Activated gamma-delta T cell treated with anti-CD3 and anti-CD28 coated beads, Interleukin-2, amount 50 U/mL, for 16 hours (primary cell): ENCODE results near the gene POLR3F.
"Not testable (repeated sequence)": the region's sequence is repeated elsewhere in the genome, so short reads cannot be mapped to it uniquely, and the experiment has no call there.

ENCODE experiments used
- DNase-seq: peaks from one replicate; pipeline ENCODE4 v3.0.0-alpha.2; 2020; ENCODE audit warnings: low read depth

The POLR3F gene

DNA sequence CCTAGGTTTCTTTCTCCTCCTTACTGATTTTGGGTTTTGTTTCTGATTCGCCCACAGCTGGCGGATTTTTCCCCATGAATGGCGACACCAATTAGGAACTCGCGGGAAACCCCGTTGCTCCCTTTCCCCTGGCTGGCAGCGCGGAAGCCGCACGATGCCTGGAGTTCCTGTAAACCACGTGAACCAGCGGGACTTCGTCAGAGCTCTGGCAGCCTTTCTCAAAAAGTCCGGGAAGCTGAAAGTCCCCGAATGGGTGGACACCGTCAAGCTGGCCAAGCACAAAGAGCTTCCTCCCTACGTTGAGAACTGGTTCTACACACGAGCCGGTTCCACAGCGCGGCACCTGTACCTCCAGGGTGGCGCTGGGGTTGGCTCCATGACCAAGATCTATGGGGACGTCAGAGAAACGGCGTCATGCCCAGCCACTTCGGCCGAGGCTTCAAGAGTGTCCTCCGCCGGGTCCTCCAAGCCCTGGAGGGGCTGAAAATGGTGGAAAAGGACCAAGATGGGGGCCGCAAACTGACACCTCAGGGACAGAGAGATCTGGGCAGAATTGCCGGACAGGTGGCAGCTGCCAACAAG, 37.4 kb downstream of the POLR3F start:
- DNase-seq: no peak

DNA sequence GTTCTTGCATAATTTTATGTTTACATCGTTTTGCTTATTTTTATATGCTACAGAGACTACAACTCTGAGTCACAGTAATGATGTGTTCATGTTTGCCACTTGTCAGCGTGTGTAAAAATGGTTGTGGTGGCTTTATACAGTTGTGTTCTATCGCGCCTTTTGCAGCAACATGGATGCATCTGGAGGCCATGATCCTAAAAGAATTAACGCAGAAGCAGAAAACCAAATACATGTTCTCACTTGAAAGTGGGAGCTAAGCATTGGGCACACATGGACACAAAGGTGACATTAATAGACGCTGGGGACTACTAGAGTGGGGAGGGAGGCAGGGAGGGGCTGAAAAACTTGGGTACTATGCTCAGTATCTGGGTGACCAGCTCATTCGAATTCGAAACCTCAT, 39.6 kb downstream of the POLR3F start:
- no peak for DNase-seq

DNA sequence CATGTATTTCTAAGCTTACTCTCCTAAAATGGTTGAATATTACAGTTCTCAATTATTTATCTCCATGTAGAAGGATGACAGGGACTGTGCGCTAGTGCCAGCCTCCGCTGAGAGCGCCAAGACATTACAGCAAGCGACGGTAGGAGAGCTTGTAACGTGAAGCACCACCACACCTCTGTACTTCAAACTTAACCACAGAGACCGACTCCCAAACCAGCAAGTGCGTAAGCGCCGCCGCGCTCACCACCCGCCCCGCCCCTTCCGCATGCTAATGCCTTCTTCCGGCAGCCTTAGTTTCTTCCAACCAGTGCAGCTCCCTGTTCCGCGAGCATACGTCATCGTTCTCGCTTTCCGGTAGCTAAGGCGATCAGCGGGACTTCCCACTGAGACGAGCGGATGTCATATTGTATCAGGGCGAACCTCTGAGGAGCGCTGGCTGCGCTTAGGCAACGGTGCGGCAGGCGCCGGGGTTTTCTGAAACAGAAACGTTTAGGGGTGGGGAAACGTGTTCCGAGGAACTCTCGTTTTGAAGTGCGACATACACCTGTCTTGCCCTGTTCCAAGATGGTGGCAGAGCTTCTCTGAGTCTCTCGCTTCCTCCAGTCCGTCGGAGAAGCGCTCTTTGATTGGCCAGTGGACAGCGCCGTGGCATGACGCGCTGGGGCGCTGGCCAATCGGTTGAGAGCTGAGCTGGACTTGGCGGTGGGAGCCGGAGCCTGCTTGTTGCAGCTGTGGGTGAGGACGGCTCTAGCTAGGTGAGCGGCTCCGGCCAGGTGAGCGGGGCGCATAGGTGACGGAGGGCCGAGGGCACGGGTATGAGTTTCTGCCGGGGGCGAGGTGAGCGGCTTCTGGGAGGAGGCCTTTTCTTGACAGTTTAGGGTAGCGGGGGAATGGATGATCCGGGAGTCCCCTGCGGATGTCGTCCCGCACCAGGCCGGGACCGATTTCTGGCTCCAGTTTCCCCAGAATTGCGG, 40.3 kb downstream of the POLR3F start, which contains the start of gene SEC23B:
SEC23B (plus strand) TSS at position 723 of the 974 bp plus-strand sequence. CDS start 2,896 bp downstream, outside the sequence.
- DNase-seq: peak; percentile 97

DNA sequence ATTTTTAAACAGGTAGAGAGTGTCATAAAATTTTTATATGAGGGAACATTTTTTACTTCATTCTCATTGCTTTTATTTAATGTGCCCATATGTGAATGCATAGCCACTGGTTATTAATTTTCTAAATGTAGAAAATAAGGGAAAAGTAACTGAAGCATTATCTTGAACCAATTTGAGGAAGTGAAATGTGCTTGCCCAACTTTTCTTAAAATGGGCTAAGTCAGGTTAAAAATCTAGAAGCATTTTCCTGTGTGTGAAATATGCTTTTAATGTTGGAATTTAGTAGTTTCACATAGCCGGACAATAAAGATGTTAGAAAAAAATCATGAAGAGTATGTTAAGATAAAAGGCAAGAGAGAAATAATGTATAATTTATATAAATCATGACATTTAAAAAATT, 44.4 kb downstream of the POLR3F start:
- no peak for DNase-seq

DNA sequence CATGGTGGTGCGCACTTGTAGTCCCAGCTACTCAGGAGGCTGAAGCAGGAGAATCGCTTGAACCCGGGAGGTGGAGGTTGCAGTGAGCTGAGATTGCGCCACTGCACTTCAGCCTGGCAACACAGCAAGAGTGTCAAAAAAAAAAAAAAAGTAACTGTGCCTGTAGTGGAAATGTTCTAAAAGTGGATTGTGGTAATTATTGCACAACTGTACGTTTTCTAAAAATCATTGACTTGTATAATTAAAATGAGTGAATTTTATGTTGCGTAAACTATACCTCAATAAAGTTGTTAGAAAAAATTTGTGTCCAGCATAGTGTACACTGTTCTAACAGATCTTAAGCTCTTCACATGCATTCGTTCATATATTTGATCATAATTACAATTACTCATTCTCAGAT, 46.0 kb downstream of the POLR3F start:
- no peak for DNase-seq

DNA sequence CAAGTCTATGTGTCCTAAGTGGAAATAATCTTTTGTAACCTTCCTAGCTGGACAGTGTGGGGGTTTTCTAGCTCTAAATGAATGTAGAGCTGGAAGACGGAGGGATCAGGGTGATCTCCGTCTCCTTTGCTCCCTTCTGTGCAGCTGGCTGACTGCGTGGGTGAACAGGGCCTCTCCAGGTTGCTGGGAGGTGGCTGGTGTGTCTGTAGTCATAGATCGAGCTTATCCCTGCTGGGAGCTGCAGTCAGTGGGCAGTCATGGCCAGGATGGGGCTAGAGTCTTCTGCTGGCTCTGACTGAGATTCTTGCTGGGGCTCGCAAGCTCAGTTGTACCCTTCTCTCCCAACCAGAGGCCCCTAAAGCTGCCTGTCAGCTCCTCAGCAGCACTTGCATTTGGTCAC, 46.9 kb downstream of the POLR3F start:
- no peak for DNase-seq

DNA sequence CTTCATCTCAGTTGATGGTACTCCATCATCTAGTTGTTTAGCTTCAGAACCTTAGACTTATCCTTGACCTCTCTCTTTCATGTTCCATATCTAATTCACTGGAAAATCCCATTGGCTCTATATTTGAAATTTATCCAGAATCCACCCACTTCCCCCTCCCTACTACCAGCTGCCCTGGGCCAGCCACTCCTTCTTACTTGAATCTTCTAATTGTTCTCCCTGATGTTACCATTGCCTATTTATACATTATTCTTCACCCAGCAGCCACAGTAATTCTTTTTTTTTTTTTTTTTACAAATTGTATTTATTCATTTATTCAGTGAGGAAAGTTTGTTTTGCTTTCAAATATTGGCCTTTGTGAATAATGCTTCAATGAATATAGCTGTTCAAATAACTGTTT, 48.8 kb downstream of the POLR3F start:
- no peak for DNase-seq

DNA sequence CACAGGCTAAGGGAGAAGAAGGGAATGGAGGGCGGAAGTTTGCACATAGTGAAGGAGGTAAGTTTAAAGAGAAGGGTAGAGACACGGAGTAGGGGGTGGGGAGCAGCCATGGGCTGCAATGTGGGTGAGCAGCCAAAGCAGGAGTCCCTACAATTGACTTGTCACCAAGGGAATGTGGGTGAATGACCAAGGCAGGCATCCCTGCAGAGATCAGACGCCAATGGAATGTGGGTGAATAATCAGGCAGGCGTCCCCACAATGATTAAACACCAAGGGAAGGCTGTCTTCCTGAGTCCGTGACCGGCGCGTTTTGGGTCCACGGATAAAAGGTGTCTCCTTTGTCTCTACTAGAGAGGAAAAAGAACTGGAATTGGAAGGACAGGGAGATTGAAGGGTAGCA, 54.9 kb downstream of the POLR3F start:
- not testable (repeated sequence) for DNase-seq

DNA sequence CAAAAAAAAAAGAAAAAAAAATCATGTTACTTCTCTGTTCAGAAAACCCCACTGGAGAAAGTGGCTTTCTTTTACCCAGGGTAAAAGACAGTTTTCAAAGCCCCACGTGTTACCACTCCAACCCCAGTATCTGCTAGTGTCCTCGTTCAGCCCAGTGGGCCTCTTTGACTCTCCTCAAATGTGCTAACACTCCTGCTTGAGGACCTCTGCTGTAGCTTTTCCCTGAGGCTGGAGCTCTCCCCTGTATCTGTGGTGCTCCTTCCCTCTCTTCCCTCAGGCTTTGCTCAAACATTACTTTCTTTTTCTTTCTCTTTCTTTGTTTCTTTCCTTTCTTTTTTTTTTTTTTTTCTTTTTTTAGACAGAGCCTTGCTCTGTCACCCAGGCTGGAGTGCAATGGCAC, 55.9 kb downstream of the POLR3F start:
- no peak for DNase-seq

DNA sequence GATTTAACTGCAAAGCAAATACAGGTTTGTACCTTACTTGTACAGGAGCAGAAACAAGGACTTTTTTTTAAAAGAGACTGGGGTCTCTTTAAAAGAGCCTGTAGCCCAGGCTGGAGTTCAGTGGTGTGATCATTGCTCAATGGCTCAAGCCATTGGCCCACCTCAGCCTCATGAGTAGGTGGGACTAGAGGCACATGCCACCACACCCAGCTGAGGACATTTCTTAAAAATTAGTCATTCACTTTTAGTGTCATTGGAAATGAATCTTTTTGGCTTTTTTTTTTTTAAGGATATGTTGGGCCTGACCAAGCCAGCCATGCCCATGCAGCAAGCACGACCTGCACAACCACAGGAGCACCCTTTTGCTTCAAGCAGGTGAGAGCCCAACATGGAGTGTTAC, 57.5 kb downstream of the POLR3F start:
- no peak for DNase-seq

DNA sequence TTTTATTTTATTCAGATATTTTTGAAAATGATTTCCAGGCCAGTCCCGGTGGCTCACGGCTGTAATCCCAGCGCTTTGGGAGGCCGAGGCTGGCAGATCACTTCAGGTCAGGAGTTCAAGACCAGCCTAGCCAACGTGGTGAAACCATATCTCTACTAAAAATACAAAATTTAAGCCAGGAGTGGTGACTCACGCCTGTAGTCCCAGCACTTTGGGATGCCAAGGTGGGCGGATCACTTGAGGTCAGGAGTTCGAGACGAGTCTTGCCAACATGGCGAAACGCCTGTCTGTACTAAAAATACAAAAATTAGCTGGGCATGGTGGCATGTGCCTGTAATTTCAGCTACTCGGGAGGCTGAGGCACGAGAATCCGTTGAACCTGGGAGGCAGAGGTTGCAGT, 59.6 kb downstream of the POLR3F start:
- not testable (repeated sequence) for DNase-seq

DNA sequence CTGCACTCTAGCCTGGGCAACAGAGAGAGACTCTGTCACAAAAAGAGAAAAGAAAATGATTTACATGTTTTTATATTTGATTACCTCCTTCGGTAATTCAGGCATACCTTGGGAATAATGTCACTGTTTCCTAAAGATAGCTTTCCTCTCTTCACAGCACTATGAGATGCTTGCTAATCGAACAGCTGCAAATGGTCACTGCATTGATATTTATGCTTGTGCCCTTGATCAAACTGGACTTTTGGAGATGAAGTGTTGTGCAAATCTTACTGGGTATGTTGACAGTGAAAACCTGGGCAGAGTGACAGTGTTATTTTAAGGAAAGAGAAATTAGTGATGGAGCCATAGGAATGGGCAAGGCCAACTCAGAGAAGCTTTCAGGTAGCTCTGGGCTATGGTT, 60.1 kb downstream of the POLR3F start:
- DNase-seq: no peak

DNA sequence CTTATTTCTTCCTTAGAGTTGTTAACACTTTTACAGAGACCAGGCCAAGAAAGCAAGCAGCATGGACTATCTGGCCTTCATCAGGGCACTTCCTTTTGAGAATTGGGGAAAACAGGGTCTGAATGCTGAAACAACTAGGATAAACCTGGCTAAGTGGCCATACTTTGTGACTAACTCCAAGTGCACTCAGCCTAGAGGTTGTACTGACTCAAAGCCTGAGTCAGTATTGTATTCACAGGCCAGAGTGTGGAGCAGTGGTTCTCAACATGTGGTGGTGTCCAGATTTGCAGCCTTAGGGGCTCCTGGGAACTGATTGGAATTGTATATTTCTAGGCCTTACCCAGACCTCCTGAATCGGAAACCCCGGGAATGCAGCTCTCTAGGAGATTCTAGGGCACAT, 60.6 kb downstream of the POLR3F start:
- DNase-seq: no peak

DNA sequence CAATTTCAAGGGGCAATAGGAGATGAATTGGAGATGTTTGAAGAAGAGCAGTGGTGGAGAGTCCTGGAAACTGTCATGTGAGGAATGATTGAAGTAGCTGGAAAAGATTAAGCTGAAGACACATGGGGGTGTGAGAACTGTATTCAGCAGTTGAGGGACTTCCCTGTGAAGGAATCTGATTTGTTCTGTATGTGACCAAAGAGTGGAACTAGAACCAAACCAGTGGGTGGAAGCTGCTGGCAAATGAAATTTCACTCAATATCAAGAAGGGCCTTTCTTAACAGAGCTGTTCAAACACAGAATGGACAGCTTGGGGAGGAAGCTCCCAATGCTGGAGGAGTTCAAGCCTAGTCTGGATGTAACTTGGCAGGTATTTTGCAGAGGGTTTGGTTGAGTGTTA, 61.9 kb downstream of the POLR3F start:
- no peak for DNase-seq

DNA sequence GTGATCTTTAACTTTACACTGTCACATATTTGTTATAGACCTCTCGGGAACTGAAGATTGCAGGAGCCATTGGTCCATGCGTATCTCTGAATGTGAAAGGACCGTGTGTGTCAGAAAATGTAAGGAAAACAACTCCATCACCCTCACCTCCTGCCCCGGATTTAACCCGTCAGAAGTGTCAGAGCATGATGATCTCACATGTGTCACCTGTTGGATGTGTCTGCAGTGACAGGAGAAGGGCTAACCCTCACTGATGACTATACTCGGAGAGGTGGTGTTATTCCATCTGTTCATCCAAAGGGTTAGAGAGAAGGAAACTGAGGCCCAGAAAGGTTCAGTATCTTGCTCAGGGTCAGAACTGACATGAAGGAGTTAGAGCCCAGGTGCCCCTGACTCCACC, 65.4 kb downstream of the POLR3F start:
- DNase-seq: no peak

DNA sequence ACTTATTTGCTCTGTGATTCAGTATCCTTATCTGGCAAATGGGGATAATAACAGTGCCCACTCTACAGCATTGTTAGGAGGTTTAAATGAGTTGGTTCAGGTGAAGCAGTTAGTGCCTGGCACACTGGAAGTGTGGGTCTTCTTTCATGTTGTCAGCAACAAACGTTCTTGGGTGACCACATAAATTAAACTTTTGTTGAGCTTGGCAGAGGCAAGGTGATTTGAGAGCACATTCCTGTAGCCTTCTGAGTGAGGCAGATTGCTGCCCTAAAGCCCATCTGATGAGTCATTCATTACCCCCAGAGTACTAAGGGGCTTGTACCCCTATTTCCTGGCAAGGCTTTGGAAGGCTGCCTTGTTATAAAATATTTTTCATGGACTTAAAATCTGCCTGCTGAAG, 66.3 kb downstream of the POLR3F start:
- no peak for DNase-seq

DNA sequence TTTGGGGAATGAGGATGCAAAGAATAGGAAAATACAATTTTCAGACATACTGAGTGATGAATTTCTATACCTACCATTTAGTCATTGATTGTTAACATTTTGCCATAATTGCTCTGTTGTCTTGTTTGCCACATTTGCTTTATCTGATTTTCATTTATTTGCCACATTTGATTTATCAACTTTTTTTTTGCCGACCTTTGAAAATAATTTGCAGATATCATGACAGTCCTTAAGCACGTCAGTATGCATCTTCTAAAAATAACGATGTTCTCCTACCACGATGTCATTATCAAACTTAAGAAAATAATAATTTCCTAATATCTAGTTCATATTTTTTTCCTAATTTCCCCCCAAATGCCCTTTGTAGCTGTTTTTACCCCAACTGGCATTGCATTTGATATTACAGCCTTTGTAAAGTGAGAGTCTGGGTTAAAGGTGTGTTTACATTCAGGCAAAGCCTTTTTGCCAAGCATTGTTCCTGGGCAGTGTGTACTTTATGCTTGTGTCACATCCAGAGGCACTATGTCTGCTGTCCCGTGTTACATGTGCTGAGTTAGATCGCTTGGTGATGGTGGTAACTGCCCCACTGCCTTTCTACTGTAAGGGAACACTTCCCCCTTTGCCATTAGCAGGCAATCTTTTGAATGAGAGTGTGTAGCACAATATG, 66.9 kb downstream of the POLR3F start:
- no peak for DNase-seq
